H9 (cell line): ENCODE data around the gene SIPA1L3. TPM values are rescaled to one million over a fixed set of nuclear protein-coding genes. Genes with fewer than 3 reads are reported as not detected.
A peak's percentile ranks its signal among the peaks of the same experiment; 100 is the strongest.

Experiments used
- DNase-seq: peaks from one replicate; pipeline ENCODE4 v3.0.0-alpha.2; 2017
- H2AFZ ChIP-seq: one replicate; pipeline ENCODE4 v1.6.1; 2013; ENCODE audit warnings: mild to moderate bottlenecking, low read length, control low read depth, moderate library complexity
- H2AK5ac ChIP-seq: 2 replicates; pipeline ENCODE4 v1.6.1; 2013; ENCODE audit warnings: low read length, control low read depth, mixed read lengths; ENCODE audit not compliant: insufficient read length
- H2BK120ac ChIP-seq: one replicate; pipeline ENCODE4 v1.6.1; 2013; ENCODE audit warnings: low read depth, mild to moderate bottlenecking, low read length, control low read depth, inconsistent platforms; ENCODE audit not compliant: poor library complexity, severe bottlenecking
- H2BK12ac ChIP-seq: 2 replicates; pipeline ENCODE4 v1.6.1; 2013; ENCODE audit warnings: low read length, control low read depth, mixed read lengths, low read depth; ENCODE audit not compliant: insufficient read length
- H2BK15ac ChIP-seq: 2 replicates; pipeline ENCODE4 v1.6.1; 2013; ENCODE audit warnings: low read depth, low read length, control low read depth
- H2BK20ac ChIP-seq: one replicate; pipeline ENCODE4 v1.6.1; 2013; ENCODE audit warnings: low read depth, mild to moderate bottlenecking, low read length, control low read depth, inconsistent platforms; ENCODE audit not compliant: poor library complexity, severe bottlenecking
- H2BK5ac ChIP-seq: 2 replicates; pipeline ENCODE4 v1.6.1; 2013; ENCODE audit warnings: low read length, control low read depth, mixed read lengths; ENCODE audit not compliant: insufficient read length
- H3K14ac ChIP-seq: 2 replicates; pipeline ENCODE4 v1.6.1; 2013; ENCODE audit warnings: low read length, control low read depth; ENCODE audit not compliant: insufficient read depth
- H3K18ac ChIP-seq: 2 replicates; pipeline ENCODE4 v1.6.1; 2013; ENCODE audit warnings: low read depth, mild to moderate bottlenecking, mixed read lengths, low read length, control low read depth; ENCODE audit not compliant: insufficient read length
- H3K23ac ChIP-seq: 2 replicates; pipeline ENCODE4 v1.6.1; 2013; ENCODE audit warnings: low read length, control low read depth, mixed read lengths, low read depth; ENCODE audit not compliant: insufficient read length
- H3K23me2 ChIP-seq: 2 replicates; pipeline ENCODE4 v1.6.1; 2013; ENCODE audit warnings: low read depth, mild to moderate bottlenecking, mixed read lengths, low read length, control low read depth; ENCODE audit not compliant: insufficient read length, poor library complexity, severe bottlenecking
- H3K27ac ChIP-seq: 2 replicates; pipeline ENCODE4 v1.5.1; 2013; ENCODE audit warnings: low read length, control low read depth, mixed read lengths, low read depth; ENCODE audit not compliant: insufficient read length
- H3K27me3 ChIP-seq: 2 replicates; pipeline ENCODE4 v1.6.1; 2013; ENCODE audit warnings: low read length, control low read depth, inconsistent platforms; ENCODE audit not compliant: insufficient read depth
- H3K4ac ChIP-seq: 2 replicates; pipeline ENCODE4 v1.6.1; 2013; ENCODE audit warnings: low read depth, mild to moderate bottlenecking, control low read depth, inconsistent platforms, low read length, moderate library complexity
- H3K4me1 ChIP-seq: 2 replicates; pipeline ENCODE4 v1.6.1; 2013; ENCODE audit warnings: low read length, control low read depth, inconsistent platforms; ENCODE audit not compliant: insufficient read depth
- H3K4me2 ChIP-seq: 2 replicates; pipeline ENCODE4 v1.6.1; 2013; ENCODE audit warnings: low read length, control low read depth, mixed read lengths; ENCODE audit not compliant: insufficient read length, insufficient read depth
- H3K56ac ChIP-seq: 2 replicates; pipeline ENCODE4 v1.6.1; 2013; ENCODE audit warnings: low read depth, mild to moderate bottlenecking, mixed read lengths, low read length, control low read depth; ENCODE audit not compliant: insufficient read length
- H3K79me1 ChIP-seq: 2 replicates; pipeline ENCODE4 v1.6.1; 2013; ENCODE audit warnings: low read depth, mild to moderate bottlenecking, moderate library complexity, low read length, control low read depth, inconsistent platforms; ENCODE audit not compliant: insufficient read depth, poor library complexity, severe bottlenecking
- H3K79me2 ChIP-seq: 2 replicates; pipeline ENCODE4 v1.6.1; 2013; ENCODE audit warnings: low read length, control low read depth, inconsistent platforms; ENCODE audit not compliant: insufficient read depth
- H3K9ac ChIP-seq: 2 replicates; pipeline ENCODE4 v1.6.1; 2013; ENCODE audit warnings: low read length, control low read depth, mixed read lengths; ENCODE audit not compliant: insufficient read length; ENCODE audit errors: extremely low read depth
- H3K9me3 ChIP-seq: one replicate; pipeline ENCODE4 v1.6.1; 2013; ENCODE audit warnings: low read depth, low read length, inconsistent platforms; ENCODE audit not compliant: control insufficient read depth
- H3T11ph ChIP-seq: one replicate; pipeline ENCODE4 v1.6.1; 2013; ENCODE audit warnings: mild to moderate bottlenecking, low read length, control low read depth, inconsistent platforms
- H4K20me1 ChIP-seq: one replicate; pipeline ENCODE4 v1.6.1; 2013; ENCODE audit not compliant: control insufficient read depth, insufficient read length, insufficient read depth
- H4K5ac ChIP-seq: 2 replicates; pipeline ENCODE4 v1.6.1; 2013; ENCODE audit warnings: low read depth, mild to moderate bottlenecking, mixed read lengths, low read length, control low read depth; ENCODE audit not compliant: insufficient read length
- H4K8ac ChIP-seq: replicated peaks from 2 replicates; pipeline ENCODE4 v1.6.1; 2013; ENCODE audit warnings: low read length, control low read depth, mixed read lengths, low read depth; ENCODE audit not compliant: insufficient read length
- H4K91ac ChIP-seq: 2 replicates; pipeline ENCODE4 v1.6.1; 2013; ENCODE audit warnings: low read depth, mild to moderate bottlenecking, moderate library complexity, mixed read lengths, low read length, control low read depth; ENCODE audit not compliant: insufficient read length
- H3K27ac Mint-ChIP-seq, 3 experiments: 2 replicates in 2 of 3; 3 replicates in 1 of 3; pipeline ENCODE4 v1.8.0; 2020 to 2021; ENCODE audit warnings: mixed read lengths in 3 of 3, mild to moderate bottlenecking in 1 of 3, moderate library complexity in 1 of 3
- H3K27me3 Mint-ChIP-seq: 2 replicates; pipeline ENCODE4 v1.8.0; 2021; ENCODE audit warnings: low read depth, mild to moderate bottlenecking, moderate library complexity, mixed read lengths
- H3K36me3 Mint-ChIP-seq, 3 experiments: 2 replicates in 2 of 3; 3 replicates in 1 of 3; pipeline ENCODE4 v1.8.0; 2020 to 2021; ENCODE audit warnings: low read depth in 3 of 3, mixed read lengths in 3 of 3; ENCODE audit not compliant: insufficient read depth in 1 of 3
- H3K4me1 Mint-ChIP-seq, 2 experiments: 2 replicates each; pipeline ENCODE4 v1.8.0; 2020; ENCODE audit warnings: mixed read lengths in 2 of 2
- H3K4me3 Mint-ChIP-seq, 2 experiments: 2 replicates in 1 of 2; 3 replicates in 1 of 2; pipeline ENCODE4 v1.8.0; 2020 to 2021; ENCODE audit warnings: mild to moderate bottlenecking in 2 of 2, mixed read lengths in 2 of 2, moderate library complexity in 1 of 2
- H3K9me3 Mint-ChIP-seq, 2 experiments: 2 replicates in 1 of 2; 3 replicates in 1 of 2; pipeline ENCODE4 v1.8.0; 2020; ENCODE audit warnings: mild to moderate bottlenecking in 2 of 2, mixed read lengths in 2 of 2, moderate library complexity in 1 of 2
- CTCF ChIP-seq: fragments of 200-600 bp; sonication (generic); conservative IDR thresholded peaks from 3 replicates; pipeline ENCODE4 v1.8.0; 2021; ENCODE audit warnings: antibody characterized with exemption, mild to moderate bottlenecking
- WGBS: extraction: QIAGEN DNeasy Blood & Tissue Kit; methylation state at CpG from one replicate; pipeline ENCODE4 v1.1.7; 2013; ENCODE audit warnings: missing lambda C conversion rate, low lambda C conversion rate, mixed read lengths; ENCODE audit not compliant: insufficient read length; ENCODE audit errors: extremely low coverage; 5-methylcytosine and 5-hydroxymethylcytosine counted together
- total RNA-seq: library from RNA; stranded (reverse); gene quantifications from 2 replicates; pipeline ENCODE4 v1.2.1, GENCODE V29; 2021

Gene SIPA1L3
- total RNA-seq, 1 experiment from 2014 or later: 40.1 TPM

DNA sequence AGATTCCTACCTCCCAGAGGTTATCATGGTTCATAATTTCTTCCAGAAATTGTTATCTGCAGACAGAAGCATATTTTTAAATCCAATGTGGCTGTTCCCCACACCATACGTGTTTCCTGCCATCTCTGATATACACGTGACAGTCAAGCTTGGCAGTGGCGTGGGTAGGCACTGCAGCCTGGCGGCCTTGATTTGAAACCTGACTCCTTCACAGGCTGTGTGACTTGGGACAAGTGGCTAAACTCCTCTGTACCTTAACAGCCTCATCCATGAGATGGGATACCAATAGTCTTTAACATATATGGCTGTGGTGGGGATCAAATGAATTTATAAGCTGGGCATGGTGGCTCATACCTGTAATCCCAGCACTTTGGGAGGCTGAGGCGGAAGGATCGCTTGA is 283.8 kb downstream of the SIPA1L3 start:
- Histone ChIP-seq H3K23ac (no peak overlapping the region), H3K27me3 (no peaks in the 10 kb centered on the region), H3K79me1 (no peaks in the 10 kb centered on the region), H3K14ac (no peak overlapping the region), H3K4me2 (no peak overlapping the region), H3K56ac (no peak overlapping the region), H3K9ac (no peak overlapping the region), H3K79me2 (no peaks in the 10 kb centered on the region), H4K5ac (no peak overlapping the region), H2BK20ac (no peak overlapping the region), H2BK5ac (no peak overlapping the region), H3K4me1 (no peaks in the 10 kb centered on the region), H2BK15ac (no peak overlapping the region), H3K9me3 (no peaks in the 10 kb centered on the region), H3K4ac (no peak overlapping the region), H3T11ph (no peak overlapping the region), H4K91ac (no peak overlapping the region), H2BK12ac (no peak overlapping the region), H3K27ac (no peak overlapping the region), H3K18ac (no peak overlapping the region), H4K8ac (no peak overlapping the region), H4K20me1 (no peaks in the 10 kb centered on the region), H2BK120ac (no peak overlapping the region), H2AK5ac (no peak overlapping the region), H2AFZ (no peak overlapping the region), H3K23me2 (no peaks in the 10 kb centered on the region)
- H3K27me3 Mint-ChIP-seq: peaks cover 1% of the 10 kb centered on the region; the same call in 1 of the 2 replicates
- H3K4me1 Mint-ChIP-seq: no peaks in the 10 kb centered on the region; a peak in 1 of 4 replicates
- 0 out of 7 replicates have a peak overlapping the region, but pooled peaks of 1 of the 3 experiments have one; percentile 31 for H3K27ac Mint-ChIP-seq
- no CpG with 5 or more reads among the region's 6 CpGs for WGBS
- no peak overlapping the region for H3K4me3 Mint-ChIP-seq
- TF ChIP-seq CTCF: no peak
- no peaks in the 10 kb centered on the region; a peak in 1 of 5 replicates for H3K9me3 Mint-ChIP-seq
- H3K36me3 Mint-ChIP-seq: peaks cover 8 to 15% (median 15%) of the 10 kb centered on the region in 3 experiments
- DNase-seq: no peak
